Suprapubic skin (tissue), 4 donors: ENCODE measurements around the gene NAALADL2. TPM values are rescaled to one million over a fixed set of nuclear protein-coding genes. Genes with fewer than 3 reads are reported as not detected.

ENCODE experiments used
- DNase-seq, 2 donors: peaks; one replicate each; pipeline ENCODE4 v3.0.0-alpha.2; 2019; ENCODE audit warnings: low spot score in 2 of 2
- H3K27ac ChIP-seq: fragments of 200-600 bp; sonication (generic); one replicate; pipeline ENCODE4 v1.5.1; 2019
- H3K27me3 ChIP-seq: fragments of 200-600 bp; sonication (generic); one replicate; pipeline ENCODE4 v1.5.1; 2019
- H3K36me3 ChIP-seq: fragments of 200-600 bp; sonication (generic); one replicate; pipeline ENCODE4 v1.5.1; 2019
- H3K4me1 ChIP-seq: fragments of 200-600 bp; sonication (generic); one replicate; pipeline ENCODE4 v1.5.1; 2019
- H3K4me3 ChIP-seq: fragments of 200-600 bp; sonication (generic); one replicate; pipeline ENCODE4 v1.5.1; 2019; ENCODE audit warnings: mild to moderate bottlenecking
- H3K9me3 ChIP-seq: fragments of 200-600 bp; sonication (generic); one replicate; pipeline ENCODE4 v1.5.1; 2019
- EP300 ChIP-seq: sonication (generic); formaldehyde crosslinking; IDR thresholded peaks from one replicate; pipeline ENCODE4 v1.6.1; 2017; ENCODE audit warnings: antibody characterized with exemption
- POLR2A ChIP-seq, 2 donors: fragments of 450-650 bp; IDR thresholded peaks; one replicate each; pipeline ENCODE4 v1.6.1; 2017; ENCODE audit warnings: antibody characterized with exemption in 2 of 2, mild to moderate bottlenecking in 2 of 2, moderate library complexity in 2 of 2
- POLR2AphosphoS5 ChIP-seq, 3 donors: sonication (generic); formaldehyde crosslinking; IDR thresholded peaks; one replicate each; pipeline ENCODE4 v1.6.1; 2017; ENCODE audit warnings: antibody characterized with exemption in 3 of 3
- WGBS: methylation state at CpG from one replicate; pipeline ENCODE4 v1.1.5; 2018; 5-methylcytosine and 5-hydroxymethylcytosine counted together
- total RNA-seq, 4 donors: library from RNA; depleted of rRNA; stranded (reverse); fragments of >200 nt; gene quantifications; one replicate each; pipeline ENCODE4 v1.1.0, GENCODE V29; 2016
- TF ChIP-seq, protein P1 (sequence below), 2 donors: fragments of 200-600 bp in 1 of 2; fragments of 450-650 bp in 1 of 2; sonication (generic) in 1 of 2; IDR thresholded peaks; one replicate each; pipeline ENCODE4 v1.5.1; 2016 to 2019; ENCODE audit warnings: antibody characterized with exemption in 2 of 2, mild to moderate bottlenecking in 1 of 2, moderate library complexity in 1 of 2

The NAALADL2 gene
- total RNA-seq, 4 donors from 2014 or later = 4.0 to 10.5 (median 8.5) TPM

DNA sequence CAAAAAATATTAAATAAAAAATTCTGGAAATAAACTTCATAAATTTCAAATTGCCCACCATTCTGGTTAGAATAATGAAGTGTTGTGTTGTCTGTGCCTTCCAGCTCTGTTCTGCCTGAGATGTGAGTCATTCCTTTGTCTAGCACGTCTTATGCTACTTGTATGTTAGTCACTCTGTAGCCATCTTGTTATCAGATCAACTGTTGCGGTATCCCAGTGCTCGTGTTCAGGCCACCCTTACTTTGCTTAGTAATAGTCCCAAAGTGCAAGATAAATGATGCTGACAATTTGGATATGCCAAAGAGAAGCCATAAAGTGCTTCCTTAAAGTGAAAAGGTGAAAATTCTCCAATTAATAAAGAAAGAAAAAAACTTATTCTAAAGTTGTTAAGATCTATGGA lies 527.5 kb downstream of the NAALADL2 start:
- Histone ChIP-seq H3K27ac (no peak overlapping the region), H3K27me3 (no peaks in the 10 kb centered on the region), H3K36me3 (no peaks in the 10 kb centered on the region), H3K9me3 (no peaks in the 10 kb centered on the region), H3K4me1 (no peaks in the 10 kb centered on the region), H3K4me3 (no peak overlapping the region)
- no peak for DNase-seq
- 57% methylated on average over 3 of the region's 3 CpGs for WGBS
- TF ChIP-seq, protein P1, sequence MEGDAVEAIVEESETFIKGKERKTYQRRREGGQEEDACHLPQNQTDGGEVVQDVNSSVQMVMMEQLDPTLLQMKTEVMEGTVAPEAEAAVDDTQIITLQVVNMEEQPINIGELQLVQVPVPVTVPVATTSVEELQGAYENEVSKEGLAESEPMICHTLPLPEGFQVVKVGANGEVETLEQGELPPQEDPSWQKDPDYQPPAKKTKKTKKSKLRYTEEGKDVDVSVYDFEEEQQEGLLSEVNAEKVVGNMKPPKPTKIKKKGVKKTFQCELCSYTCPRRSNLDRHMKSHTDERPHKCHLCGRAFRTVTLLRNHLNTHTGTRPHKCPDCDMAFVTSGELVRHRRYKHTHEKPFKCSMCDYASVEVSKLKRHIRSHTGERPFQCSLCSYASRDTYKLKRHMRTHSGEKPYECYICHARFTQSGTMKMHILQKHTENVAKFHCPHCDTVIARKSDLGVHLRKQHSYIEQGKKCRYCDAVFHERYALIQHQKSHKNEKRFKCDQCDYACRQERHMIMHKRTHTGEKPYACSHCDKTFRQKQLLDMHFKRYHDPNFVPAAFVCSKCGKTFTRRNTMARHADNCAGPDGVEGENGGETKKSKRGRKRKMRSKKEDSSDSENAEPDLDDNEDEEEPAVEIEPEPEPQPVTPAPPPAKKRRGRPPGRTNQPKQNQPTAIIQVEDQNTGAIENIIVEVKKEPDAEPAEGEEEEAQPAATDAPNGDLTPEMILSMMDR (IDR thresholded peaks at IDR 0.05) = no peak
- TF ChIP-seq POLR2A (IDR thresholded peaks at IDR 0.05) = no peak

DNA sequence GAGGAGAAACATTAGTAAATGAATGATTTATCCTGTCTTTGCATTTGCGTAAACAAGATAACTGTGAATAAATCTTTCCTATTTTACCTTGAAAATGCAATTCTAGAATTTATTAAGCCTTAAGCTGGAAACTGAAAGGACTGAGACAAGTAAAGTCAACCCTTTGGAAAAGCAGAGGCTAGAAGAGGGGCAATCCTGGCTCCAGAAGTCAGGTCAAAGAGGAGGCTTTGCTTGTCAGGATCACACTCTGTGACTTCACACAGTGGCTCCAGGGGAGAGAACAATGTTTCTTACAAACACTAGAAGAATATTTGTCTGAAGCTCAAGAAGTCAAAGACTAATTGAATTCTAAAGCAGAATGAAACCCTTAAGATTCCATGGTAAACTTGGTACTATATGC lies 530.4 kb downstream of the NAALADL2 start:
- no peak for DNase-seq
- H3K9me3 ChIP-seq = no peaks in the 10 kb centered on the region
- no peak overlapping the region for H3K4me3 ChIP-seq
- H3K27ac ChIP-seq = no peak overlapping the region
- H3K27me3 ChIP-seq = no peaks in the 10 kb centered on the region
- no peaks in the 10 kb centered on the region for H3K36me3 ChIP-seq
- TF ChIP-seq EP300 (no peak), POLR2A (IDR thresholded peaks at IDR 0.05) (no peak), POLR2AphosphoS5 (IDR thresholded peaks at IDR 0.05) (no peak)
- TF ChIP-seq, protein P1 (IDR thresholded peaks at IDR 0.05) = no peak
- no peaks in the 10 kb centered on the region for H3K4me1 ChIP-seq
- 98% methylated on average over 1 of the region's 1 CpG for WGBS

DNA sequence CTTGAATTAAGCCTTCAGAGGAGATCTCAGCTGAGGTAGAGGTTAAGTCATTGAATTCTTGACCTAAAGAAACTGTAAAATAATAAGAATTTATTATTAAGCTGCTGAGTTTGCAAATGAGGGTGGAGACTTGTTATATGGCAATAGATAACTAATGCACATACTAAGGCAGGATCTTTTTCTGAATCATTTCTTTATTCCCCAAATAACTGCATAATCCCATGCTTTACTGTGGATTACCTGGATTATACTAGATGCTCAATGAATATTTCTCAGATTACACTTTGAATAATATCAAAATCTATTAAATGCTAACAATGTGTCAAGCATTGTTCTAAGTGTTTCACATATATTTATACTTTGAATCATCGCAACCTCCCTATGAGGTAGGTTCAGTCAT lies 532.5 kb downstream of the NAALADL2 start:
- Histone ChIP-seq H3K9me3 (no peaks in the 10 kb centered on the region), H3K4me1 (no peaks in the 10 kb centered on the region), H3K27ac (no peak overlapping the region), H3K27me3 (no peaks in the 10 kb centered on the region), H3K36me3 (no peaks in the 10 kb centered on the region), H3K4me3 (no peak overlapping the region)
- TF ChIP-seq, protein P1 (IDR thresholded peaks at IDR 0.05) = no peak
- TF ChIP-seq POLR2AphosphoS5 (IDR thresholded peaks at IDR 0.05) = no peak
- TF ChIP-seq EP300 = no peak
- no peak for TF ChIP-seq POLR2A (IDR thresholded peaks at IDR 0.05)
- 100% methylated on average over 1 of the region's 1 CpG for WGBS
- no peak for DNase-seq

DNA sequence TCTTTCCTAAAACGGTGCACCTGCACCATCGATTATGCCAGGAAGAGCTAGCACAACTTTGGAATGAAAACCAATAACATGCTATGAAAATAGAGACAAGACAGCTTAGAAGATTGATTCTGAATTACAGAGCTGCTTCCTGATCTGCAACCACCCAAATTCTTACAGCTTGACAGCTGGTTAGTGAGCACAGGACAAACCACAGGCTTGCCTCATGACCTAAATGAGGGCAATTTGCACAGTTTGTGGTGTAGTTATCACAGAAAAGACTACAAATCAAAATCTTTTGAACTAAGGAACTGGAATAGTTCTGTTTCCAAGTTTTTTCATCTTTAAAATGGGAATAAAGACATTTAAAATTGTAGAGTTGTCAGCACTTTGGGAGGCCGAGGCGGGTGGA lies 533.5 kb downstream of the NAALADL2 start:
- no peaks in the 10 kb centered on the region for H3K27me3 ChIP-seq
- no peaks in the 10 kb centered on the region for H3K9me3 ChIP-seq
- no peak overlapping the region for H3K27ac ChIP-seq
- H3K36me3 ChIP-seq = no peaks in the 10 kb centered on the region
- TF ChIP-seq, protein P1 (IDR thresholded peaks at IDR 0.05) = no peak
- no peak for TF ChIP-seq POLR2AphosphoS5 (IDR thresholded peaks at IDR 0.05)
- TF ChIP-seq POLR2A (IDR thresholded peaks at IDR 0.05) = no peak
- no peak for TF ChIP-seq EP300
- no peak overlapping the region for H3K4me3 ChIP-seq
- no peak for DNase-seq
- H3K4me1 ChIP-seq = no peaks in the 10 kb centered on the region
- 60% methylated on average over 4 of the region's 4 CpGs for WGBS

DNA sequence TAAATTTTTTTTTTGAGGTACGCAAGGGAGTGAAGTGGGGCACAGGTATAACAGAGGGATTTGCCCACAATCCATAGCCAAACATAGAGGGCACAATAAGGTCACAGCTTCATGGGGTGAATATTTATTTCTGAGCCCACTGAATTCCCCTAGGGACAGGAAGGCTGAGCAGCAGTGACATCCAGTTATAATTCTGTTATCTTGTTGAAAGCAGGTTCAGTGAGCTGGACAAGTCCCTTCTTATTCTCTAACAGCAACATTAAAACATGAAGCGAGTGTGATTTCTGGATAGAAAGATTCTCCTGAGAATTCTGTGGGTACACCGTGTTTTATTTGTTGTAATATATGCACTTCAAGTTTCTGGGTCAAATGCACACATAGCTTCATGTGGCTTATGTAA lies 538.2 kb downstream of the NAALADL2 start:
- Histone ChIP-seq H3K9me3 (no peaks in the 10 kb centered on the region), H3K27me3 (no peaks in the 10 kb centered on the region), H3K4me1 (peaks cover 4% of the 10 kb centered on the region), H3K36me3 (no peaks in the 10 kb centered on the region), H3K27ac (no peak overlapping the region), H3K4me3 (no peak overlapping the region)
- WGBS = 93% methylated on average over 3 of the region's 3 CpGs
- no peak for TF ChIP-seq POLR2AphosphoS5 (IDR thresholded peaks at IDR 0.05)
- TF ChIP-seq EP300 = no peak
- TF ChIP-seq, protein P1 (IDR thresholded peaks at IDR 0.05) = no peak
- TF ChIP-seq POLR2A (IDR thresholded peaks at IDR 0.05) = no peak
- DNase-seq = no peak
